Measurements from ENCODE around the gene IL23R.

DNA sequence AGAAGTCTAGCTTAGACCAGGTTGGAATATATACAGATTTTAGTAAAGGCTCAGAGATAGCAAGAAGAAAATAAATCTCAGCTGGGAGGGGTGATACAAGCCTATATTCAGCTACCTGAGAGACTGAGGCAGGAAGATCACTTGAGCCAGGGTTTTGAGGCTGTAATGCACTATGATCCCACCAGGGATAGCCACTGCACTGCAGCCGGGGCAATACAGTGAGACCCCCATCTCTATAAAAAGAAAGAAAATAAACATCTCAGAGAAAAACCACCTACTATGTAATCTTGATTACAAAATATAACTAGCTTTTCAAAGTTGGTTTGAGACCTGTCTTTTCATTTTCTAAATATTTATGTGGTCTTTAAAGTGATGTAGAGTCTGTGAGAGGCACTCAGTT, 47.7 kb downstream of the IL23R start:
- no peak for TF ChIP-seq POLR2A (IDR thresholded peaks at IDR 0.05)
- TF ChIP-seq, protein P1, sequence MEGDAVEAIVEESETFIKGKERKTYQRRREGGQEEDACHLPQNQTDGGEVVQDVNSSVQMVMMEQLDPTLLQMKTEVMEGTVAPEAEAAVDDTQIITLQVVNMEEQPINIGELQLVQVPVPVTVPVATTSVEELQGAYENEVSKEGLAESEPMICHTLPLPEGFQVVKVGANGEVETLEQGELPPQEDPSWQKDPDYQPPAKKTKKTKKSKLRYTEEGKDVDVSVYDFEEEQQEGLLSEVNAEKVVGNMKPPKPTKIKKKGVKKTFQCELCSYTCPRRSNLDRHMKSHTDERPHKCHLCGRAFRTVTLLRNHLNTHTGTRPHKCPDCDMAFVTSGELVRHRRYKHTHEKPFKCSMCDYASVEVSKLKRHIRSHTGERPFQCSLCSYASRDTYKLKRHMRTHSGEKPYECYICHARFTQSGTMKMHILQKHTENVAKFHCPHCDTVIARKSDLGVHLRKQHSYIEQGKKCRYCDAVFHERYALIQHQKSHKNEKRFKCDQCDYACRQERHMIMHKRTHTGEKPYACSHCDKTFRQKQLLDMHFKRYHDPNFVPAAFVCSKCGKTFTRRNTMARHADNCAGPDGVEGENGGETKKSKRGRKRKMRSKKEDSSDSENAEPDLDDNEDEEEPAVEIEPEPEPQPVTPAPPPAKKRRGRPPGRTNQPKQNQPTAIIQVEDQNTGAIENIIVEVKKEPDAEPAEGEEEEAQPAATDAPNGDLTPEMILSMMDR (IDR thresholded peaks at IDR 0.05), result no peak

All from adrenal gland (tissue), 5 donors.